GM10248 (cell line): ENCODE data around the gene ZFPL1.

Source experiments
- CTCF ChIA-PET: fragments of 300-600 bp; sonication (Branson Sonifier 250); formaldehyde crosslinking; extraction: SDS; loops from one replicate; lab custom pipeline; 2021; ENCODE audit warnings: antibody characterized with exemption; lab: Yijun Ruan, JAX
- POLR2A ChIA-PET: fragments of 350-650 bp; sonication (Branson Sonifier 250); formaldehyde crosslinking; extraction: SDS; loops from one replicate; lab custom pipeline; 2020; ENCODE audit warnings: antibody characterized with exemption; lab: Yijun Ruan, JAX
- DNase-seq: peaks from one replicate; pipeline ENCODE4 v3.0.0; 2012; ENCODE audit errors: extremely low spot score
- TF ChIP-seq, protein P1 (sequence below): IDR thresholded peaks from 2 replicates; pipeline ENCODE4 v1.5.1; 2012; ENCODE audit warnings: mild to moderate bottlenecking, low read depth; ENCODE audit errors: extremely low read depth, missing control alignments, control extremely low read depth

The ZFPL1 gene

DNA sequence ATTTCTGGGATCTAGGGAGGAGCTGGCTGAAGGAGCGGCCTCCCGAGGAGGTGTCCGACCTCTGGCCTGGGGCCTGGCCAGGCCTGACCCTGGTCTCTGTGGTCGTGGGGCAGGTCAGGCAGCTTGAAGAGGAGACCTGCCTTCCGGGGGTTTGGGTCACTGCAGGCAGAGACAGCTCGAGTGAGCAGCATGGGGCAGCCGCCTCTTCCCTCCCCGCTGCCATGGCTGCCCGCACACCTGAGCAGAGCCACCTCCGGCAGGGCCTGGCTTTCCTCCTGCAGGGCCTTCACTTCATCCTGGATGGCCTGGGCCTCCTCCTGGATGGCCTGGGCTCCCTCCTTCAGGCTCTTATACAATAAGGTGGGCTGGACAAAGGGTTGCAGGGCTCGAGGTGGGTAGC, 17.7 kb upstream of the ZFPL1 start:
- ChIA-PET POLR2A (no interaction called here), CTCF (interaction anchor here (0.8 to 1.4 kb wide), 5 partner anchors 10 to 54 kb away, joined by 3 to 6 read pairs (median 3); partner anchors contain the start of gene ARL2)
- DNase-seq, result no peak
- TF ChIP-seq, protein P1, sequence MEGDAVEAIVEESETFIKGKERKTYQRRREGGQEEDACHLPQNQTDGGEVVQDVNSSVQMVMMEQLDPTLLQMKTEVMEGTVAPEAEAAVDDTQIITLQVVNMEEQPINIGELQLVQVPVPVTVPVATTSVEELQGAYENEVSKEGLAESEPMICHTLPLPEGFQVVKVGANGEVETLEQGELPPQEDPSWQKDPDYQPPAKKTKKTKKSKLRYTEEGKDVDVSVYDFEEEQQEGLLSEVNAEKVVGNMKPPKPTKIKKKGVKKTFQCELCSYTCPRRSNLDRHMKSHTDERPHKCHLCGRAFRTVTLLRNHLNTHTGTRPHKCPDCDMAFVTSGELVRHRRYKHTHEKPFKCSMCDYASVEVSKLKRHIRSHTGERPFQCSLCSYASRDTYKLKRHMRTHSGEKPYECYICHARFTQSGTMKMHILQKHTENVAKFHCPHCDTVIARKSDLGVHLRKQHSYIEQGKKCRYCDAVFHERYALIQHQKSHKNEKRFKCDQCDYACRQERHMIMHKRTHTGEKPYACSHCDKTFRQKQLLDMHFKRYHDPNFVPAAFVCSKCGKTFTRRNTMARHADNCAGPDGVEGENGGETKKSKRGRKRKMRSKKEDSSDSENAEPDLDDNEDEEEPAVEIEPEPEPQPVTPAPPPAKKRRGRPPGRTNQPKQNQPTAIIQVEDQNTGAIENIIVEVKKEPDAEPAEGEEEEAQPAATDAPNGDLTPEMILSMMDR, result no peak

DNA sequence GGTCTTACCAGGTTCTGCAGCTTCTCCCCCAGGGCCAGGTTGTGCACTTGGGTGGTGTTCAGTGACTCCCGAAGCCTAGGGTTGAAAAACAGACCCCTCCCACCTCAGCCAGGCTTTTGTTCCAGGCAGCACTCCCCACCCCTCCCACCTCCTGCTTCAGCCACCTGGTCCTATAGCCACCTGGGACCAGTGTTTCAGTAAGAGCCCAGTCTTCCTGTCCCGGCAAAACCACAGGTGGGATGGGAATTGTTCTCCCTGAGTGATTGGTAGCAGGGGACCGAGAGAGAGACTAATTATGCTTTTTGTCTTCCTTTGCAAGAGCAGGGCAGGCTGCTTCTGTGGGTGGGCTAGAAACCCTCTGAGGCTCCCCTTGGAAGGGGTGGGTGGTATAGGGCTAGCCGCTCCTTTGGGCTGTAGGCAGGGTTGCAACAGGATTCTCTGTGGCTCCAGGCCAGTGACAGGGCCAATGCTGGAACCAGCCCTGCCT, 17.2 kb upstream of the ZFPL1 start:
- ChIA-PET POLR2A (no interaction called here), CTCF (interaction anchor here (0.9 to 1.3 kb wide), 3 partner anchors 12 to 54 kb away, joined by 3 to 6 read pairs (median 3); no protein-coding TSS in a partner anchor)
- DNase-seq, result no peak
- TF ChIP-seq, protein P1, result no peak

DNA sequence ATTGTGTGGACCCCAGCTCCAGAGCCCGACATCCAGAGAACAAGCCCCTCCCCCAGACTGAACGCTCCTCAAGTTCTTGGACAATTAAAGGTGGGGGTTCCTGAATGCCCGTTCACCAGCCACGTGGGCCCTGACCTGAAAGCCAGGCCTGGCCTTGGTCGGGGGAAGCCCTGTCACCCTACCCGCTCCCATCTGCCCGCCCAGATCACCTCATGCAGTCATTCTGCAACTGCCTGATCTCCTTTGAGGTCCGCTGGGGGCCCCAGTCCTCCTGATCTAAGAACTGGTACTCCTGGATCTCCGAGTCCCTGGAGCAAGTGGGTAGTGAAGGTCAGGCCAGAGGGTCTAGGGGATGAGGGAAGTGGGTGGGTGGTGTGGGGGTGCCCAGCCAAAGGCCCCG, 16.6 kb upstream of the ZFPL1 start:
- TF ChIP-seq, protein P1, result no peak
- ChIA-PET POLR2A (no interaction called here), CTCF (no interaction called here)
- DNase-seq, result peak; percentile 67

GRCh38 chr11:65069217-65069616, 14.8 kb upstream of the ZFPL1 start:
- TF ChIP-seq, protein P1, result no peak
- DNase-seq, result no peak
- ChIA-PET POLR2A (interaction anchor here (0.6 kb wide), 1 partner anchor 921 kb away, joined by 3 read pairs; no protein-coding TSS in a partner anchor), CTCF (interaction anchor here (0.6 to 2.7 kb wide), 5 partner anchors 9 to 225 kb away, joined by 3 to 17 read pairs (median 4); partner anchors contain the start of genes ARL2 and CDC42BPG)

DNA sequence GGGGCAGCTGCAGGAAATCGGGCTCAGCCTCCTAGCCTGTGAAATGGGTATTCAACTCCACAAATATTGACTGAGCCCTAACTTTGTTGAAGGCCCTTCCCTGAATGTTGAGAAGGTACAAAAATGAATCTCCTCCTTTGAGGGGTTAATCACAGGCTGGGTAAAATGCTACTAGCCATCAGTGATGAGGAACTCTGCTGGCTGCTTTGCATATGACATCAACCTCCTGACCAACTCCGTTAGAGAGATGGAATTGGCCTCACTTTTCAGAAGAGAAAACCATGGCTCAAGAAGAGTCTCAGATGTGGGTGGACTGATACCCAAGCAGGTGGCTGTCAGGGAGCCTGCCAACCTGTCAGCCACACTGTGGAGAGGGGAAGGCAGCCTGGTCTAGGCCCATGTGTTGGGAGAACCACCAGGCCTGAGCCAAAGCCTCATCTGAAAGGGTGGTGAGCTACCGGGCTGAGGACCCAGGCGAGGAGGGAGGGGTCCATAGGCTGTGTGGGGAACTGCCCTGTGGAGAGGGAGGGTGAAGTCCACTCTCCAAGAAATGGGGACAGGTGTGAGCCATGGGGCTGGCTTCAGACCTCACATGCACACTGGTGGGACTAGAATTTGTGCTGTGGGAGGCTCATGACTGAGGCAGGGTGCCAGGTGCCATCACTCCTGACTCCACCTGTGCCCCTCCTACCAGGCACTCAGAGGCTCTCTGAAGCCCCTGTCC, 12.0 kb upstream of the ZFPL1 start:
- TF ChIP-seq, protein P1, result no peak
- POLR2A ChIA-PET, result no interaction called here
- DNase-seq, result peak; percentile 65
- CTCF ChIA-PET, result interaction anchor here (1.0 to 1.3 kb wide), 4 partner anchors 8 to 58 kb away, joined by 3 to 6 read pairs (median 4); partner anchors contain the start of gene ARL2

DNA sequence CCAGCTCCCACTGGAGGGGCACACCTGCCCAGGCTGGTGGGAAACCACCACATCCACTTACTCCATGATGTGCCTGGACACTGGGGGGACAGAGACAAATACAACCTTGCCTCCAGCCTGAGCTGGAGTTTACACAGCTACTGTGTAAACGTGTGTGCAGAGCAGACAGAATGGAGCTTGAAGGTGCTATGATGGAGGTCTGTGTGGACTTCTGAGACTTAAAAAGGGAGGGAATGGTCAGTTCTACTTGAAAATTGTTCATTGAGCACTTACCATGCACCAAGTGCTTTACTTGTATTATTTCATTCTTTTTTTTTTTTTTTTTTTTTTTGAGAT, 11.4 kb upstream of the ZFPL1 start:
- ChIA-PET POLR2A (no interaction called here), CTCF (interaction anchor here (1.0 to 1.3 kb wide), 3 partner anchors 9 to 58 kb away, joined by 4 to 6 read pairs (median 5); partner anchors contain the start of gene ARL2)
- DNase-seq, result no peak
- TF ChIP-seq, protein P1, result no peak
